Right cardiac atrium (tissue), 5 donors: ENCODE data around the gene EML2. TPM values are rescaled to one million over a fixed set of nuclear protein-coding genes. Genes with fewer than 3 reads are reported as not detected.
"Not testable (repeated sequence)": the region's sequence is repeated elsewhere in the genome, so short reads cannot be mapped to it uniquely, and the experiment has no call there.

Experiments
- ATAC-seq, 2 donors: fragments of 200-7000 bp; cut with Tn5 transposase; one replicate each; pipeline versions ENCODE4 v1.8.0 to v1.9.1; 2020; ENCODE audit warnings: moderate library complexity in 2 of 2, mild to moderate bottlenecking in 1 of 2
- DNase-seq, 3 donors: peaks; one replicate each; pipeline ENCODE4 v3.0.0-alpha.2; 2020
- H3K27ac ChIP-seq: one replicate; pipeline ENCODE4 v1.5.1; 2013; ENCODE audit warnings: mild to moderate bottlenecking, low read length, control low read depth, moderate library complexity
- H3K27me3 ChIP-seq: one replicate; pipeline ENCODE4 v1.6.1; 2013; ENCODE audit not compliant: control insufficient read depth, insufficient read depth
- H3K4me1 ChIP-seq: one replicate; pipeline ENCODE4 v1.6.1; 2013; ENCODE audit warnings: low read length; ENCODE audit not compliant: control insufficient read depth, insufficient read depth
- H3K4me3 ChIP-seq: one replicate; pipeline ENCODE4 v1.5.1; 2013; ENCODE audit warnings: low read length, control low read depth
- H3K9me3 ChIP-seq: one replicate; pipeline ENCODE4 v1.6.1; 2013; ENCODE audit warnings: low read length; ENCODE audit not compliant: control insufficient read depth
- WGBS: extraction: QIAGEN DNeasy Blood & Tissue Kit; methylation state at CpG from one replicate; pipeline ENCODE4 v1.1.7; 2013; 5-methylcytosine and 5-hydroxymethylcytosine counted together
- intact Hi-C, 4 donors: fragments of 100-400 bp; cut with DNase I; formaldehyde crosslinking; loops; one replicate each; pipeline versions ENCODE4 v1.11.0 to v1.14.0; 2022 to 2023
- polyA plus RNA-seq: library from polyadenylated mRNA; stranded (reverse); fragments of 200-250 nt; gene quantifications from one replicate; pipeline ENCODE4 v1.2.3, GENCODE V29; 2013
- total RNA-seq, 4 donors: library from RNA; stranded (reverse); fragmentation: NEBNext Ultra II Directional; extraction: Animal tissue kit (Norgen Biotek cat#: 25700); gene quantifications; one replicate each; pipeline ENCODE4 v1.2.1, GENCODE V29; 2021
- donor health status: healthy with polysubstance abuse.
- donor health status: DM: no; HTN: yes; CAD: no.
- donor health status: DM: no; HTN: no; CAD: no.
- donor health status: DM: no; HTN: yes; CAD: no; lungs with severe emphysema.
- donor health status: DM: yes; HTN: yes; CAD: no.

EML2 gene
- total and polyA plus RNA-seq, 5 donors, result 19.0 to 37.9 (median 31.6) TPM

DNA sequence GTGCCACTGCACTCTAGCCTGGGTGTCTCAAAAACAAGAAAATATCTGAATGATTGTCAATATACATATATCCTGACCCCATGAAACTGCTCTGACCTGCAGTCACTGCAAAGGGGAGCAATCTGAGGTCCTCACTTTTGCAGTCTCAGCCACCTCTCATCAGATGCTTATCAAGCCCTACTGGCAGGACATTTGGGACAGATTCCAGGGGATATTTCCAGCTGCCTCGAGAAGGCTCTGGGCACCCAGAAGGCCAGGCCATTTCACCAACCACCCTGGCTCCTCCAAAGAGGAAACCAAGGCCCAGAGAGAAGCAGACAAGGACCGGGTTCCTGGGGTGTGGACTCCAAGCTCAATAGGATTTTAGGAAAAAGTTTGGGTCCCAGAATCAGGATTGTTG is 2.3 kb downstream of the EML2 start:
- Histone ChIP-seq H3K4me3 (no peak overlapping the region), H3K9me3 (no peaks in the 10 kb centered on the region), H3K4me1 (peaks cover 2% of the 10 kb centered on the region), H3K27ac (no peak overlapping the region), H3K27me3 (no peaks in the 10 kb centered on the region)
- DNase-seq, result no peak
- no peak for ATAC-seq
- 57% methylated on average over 2 of the region's 2 CpGs for WGBS
- intact Hi-C loops, result no loop called here

- 98% methylated on average over 1 of the region's 1 CpG for WGBS
- ATAC-seq (no peak), DNase-seq (peak in 1 of 3 donors; percentile 9)
- Histone ChIP-seq H3K4me1 (no peaks in the 10 kb centered on the region), H3K27me3 (no peaks in the 10 kb centered on the region), H3K9me3 (no peaks in the 10 kb centered on the region), H3K4me3 (no peak overlapping the region), H3K27ac (no peak overlapping the region)
- intact Hi-C loops, result no loop called here
These were observed 2.9 kb downstream of the EML2 start for GRCh38 chr19:45636275-45636674.

- DNase-seq, result peak; percentile 81 to 90 (median 84)
- no peak overlapping the region for H3K4me3 ChIP-seq
- no peaks in the 10 kb centered on the region for H3K27me3 ChIP-seq
- no peak overlapping the region for H3K27ac ChIP-seq
- no peaks in the 10 kb centered on the region for H3K4me1 ChIP-seq
- 46% methylated on average over 27 of the region's 27 CpGs for WGBS
- ATAC-seq, result peak; percentile 90 to 95
- H3K9me3 ChIP-seq, result no peaks in the 10 kb centered on the region
- intact Hi-C loops, result no loop called here
These were observed 6.6 kb downstream of the EML2 start for GRCh38 chr19:45632468-45633196.

DNA sequence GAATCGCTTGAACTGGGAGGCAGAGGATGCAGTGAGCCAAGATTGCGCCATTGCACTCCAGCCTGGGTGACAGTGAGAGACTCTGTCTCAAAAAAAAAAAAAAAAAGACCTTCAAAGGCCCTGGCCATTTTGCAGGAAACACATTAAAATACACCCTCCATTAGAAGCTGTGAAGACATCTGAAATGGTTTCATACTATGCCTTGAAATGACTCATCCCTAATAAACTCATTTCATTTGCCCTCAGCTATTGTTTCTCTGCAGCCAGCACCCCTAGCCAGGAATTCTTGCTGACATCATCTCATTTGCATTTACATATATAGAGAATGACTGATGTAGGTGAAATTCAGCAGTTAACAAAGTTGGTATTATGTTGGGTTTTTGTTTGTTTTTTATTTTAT is 8.7 kb downstream of the EML2 start:
- DNase-seq, result no peak
- H3K27ac ChIP-seq, result no peak overlapping the region
- 95% methylated on average over 2 of the region's 2 CpGs for WGBS
- ATAC-seq, result no peak
- H3K27me3 ChIP-seq, result no peaks in the 10 kb centered on the region
- H3K9me3 ChIP-seq, result no peaks in the 10 kb centered on the region
- intact Hi-C loops, result no loop called here
- H3K4me3 ChIP-seq, result no peak overlapping the region
- H3K4me1 ChIP-seq, result no peaks in the 10 kb centered on the region

- no peak for ATAC-seq
These were observed 9.5 kb downstream of the EML2 start for GRCh38 chr19:45629704-45630103.

DNA sequence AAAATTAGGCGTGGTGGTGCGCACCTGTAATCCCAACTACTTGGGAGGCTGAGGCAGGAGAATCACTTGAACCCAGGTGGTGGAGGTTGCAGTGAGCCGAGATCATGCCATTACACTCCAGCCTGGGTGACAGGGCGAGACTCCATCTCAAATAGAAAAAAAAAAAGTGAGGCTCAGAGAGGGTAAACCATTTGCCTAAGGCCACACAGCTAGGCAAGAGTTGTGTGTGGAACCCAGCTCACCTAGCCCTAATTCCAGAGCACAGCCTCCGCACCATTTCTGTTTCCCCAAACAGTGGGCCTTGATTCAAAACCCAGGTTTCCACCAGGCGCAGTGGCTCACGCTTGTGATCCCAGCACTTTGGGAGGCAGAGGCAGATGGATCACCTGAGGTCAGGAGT is 11.0 kb downstream of the EML2 start:
- H3K27me3 ChIP-seq, DNase-seq, H3K9me3 ChIP-seq, H3K4me3 ChIP-seq, H3K27ac ChIP-seq, H3K4me1 ChIP-seq, ATAC-seq, intact Hi-C loops: not testable (repeated sequence)
- WGBS, result 98% methylated on average over 7 of the region's 7 CpGs

More at GRCh38 chr19:45629704-45630103, 9.5 kb downstream of the EML2 start:
- 89% methylated on average over 4 of the region's 4 CpGs for WGBS
- no peak for DNase-seq
- Histone ChIP-seq H3K27me3 (no peaks in the 10 kb centered on the region), H3K4me3 (no peak overlapping the region), H3K4me1 (no peaks in the 10 kb centered on the region), H3K9me3 (no peaks in the 10 kb centered on the region), H3K27ac (no peak overlapping the region)
- intact Hi-C loops, result no loop called here

GRCh38 chr19:45623984-45624383 is 15.2 kb downstream of the EML2 start:
- no peaks in the 10 kb centered on the region for H3K9me3 ChIP-seq
- no peak for ATAC-seq
- no peak overlapping the region for H3K4me3 ChIP-seq
- H3K4me1 ChIP-seq, result no peaks in the 10 kb centered on the region
- 94% methylated on average over 1 of the region's 1 CpG for whole genome bisulfite sequencing
- DNase-seq, result no peak
- intact Hi-C loops, result no loop called here
- H3K27me3 ChIP-seq, result no peaks in the 10 kb centered on the region
- H3K27ac ChIP-seq, result no peak overlapping the region

DNA sequence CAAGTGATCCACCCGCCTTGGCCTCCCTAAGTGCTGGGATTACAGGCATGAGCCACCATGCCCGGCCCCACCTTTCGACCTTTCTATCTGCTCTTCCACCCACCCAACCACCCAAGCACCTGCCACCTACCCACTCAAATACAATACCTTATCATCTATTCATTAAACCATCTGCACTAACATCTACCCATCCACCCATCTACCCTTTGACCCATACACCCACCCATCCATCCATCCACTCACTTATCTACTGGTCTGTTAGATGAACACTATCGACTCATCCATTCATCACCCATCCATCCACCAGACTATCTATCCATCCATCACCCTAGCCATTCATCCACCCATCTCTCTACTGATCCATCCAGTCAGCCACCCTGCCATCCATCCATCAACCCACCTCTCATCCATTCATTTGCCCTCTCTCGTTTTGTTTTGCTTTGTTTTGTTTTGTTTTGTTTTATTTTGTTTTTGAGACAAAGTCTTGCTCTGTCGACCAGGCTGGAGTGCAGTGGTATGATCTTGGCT is 17.2 kb downstream of the EML2 start:
- no peak for DNase-seq
- ATAC-seq, result no peak
- Histone ChIP-seq H3K27me3 (no peaks in the 10 kb centered on the region), H3K27ac (no peak overlapping the region), H3K4me1 (no peaks in the 10 kb centered on the region), H3K4me3 (no peak overlapping the region), H3K9me3 (no peaks in the 10 kb centered on the region)
- 88% methylated on average over 6 of the region's 6 CpGs for WGBS
- intact Hi-C loops, result no loop called here

DNA sequence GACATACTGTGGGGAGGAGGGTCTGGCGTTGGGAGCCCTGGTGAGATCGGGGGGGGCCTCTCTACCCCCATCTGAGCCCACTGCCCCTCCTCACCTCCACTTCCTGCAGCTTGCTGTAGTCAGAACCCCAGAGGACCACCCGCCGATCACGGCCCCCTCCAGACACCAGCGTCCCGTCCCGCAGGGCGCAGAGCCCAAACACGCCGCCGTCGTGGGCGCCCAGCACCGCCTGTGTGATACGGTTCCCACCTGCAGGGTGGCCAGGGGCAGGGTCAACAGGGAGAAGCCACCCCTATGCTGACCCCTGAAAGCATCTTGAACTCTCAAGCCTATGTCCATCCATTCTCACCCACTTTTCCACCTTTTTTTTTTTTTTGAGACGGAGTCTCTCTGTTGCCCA is 17.8 kb downstream of the EML2 start:
- H3K9me3 ChIP-seq, result no peaks in the 10 kb centered on the region
- whole genome bisulfite sequencing, result 91% methylated on average over 17 of the region's 17 CpGs
- ATAC-seq, result peak in 1 of 2 donors; percentile 31
- no peak for DNase-seq
- no peak overlapping the region for H3K4me3 ChIP-seq
- no peaks in the 10 kb centered on the region for H3K27me3 ChIP-seq
- intact Hi-C loops, result no loop called here
- H3K4me1 ChIP-seq, result no peaks in the 10 kb centered on the region
- H3K27ac ChIP-seq, result no peak overlapping the region

DNA sequence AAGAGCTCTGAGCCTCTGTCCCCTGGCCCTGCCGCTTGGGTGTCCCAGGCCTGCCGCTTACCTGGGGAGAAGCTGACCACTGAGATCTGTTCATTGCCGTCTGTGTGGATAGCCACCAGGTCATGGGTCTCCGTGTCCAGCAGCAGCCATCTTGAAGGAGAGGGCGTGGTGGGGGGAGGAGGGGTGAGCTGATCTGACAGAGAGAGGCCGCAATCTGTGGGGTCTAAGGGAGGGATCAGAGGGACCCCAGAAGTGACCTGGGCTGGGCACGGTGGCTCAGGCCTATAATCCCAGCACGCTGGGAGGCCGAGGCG is 22.5 kb downstream of the EML2 start:
- Histone ChIP-seq H3K4me3 (no peak overlapping the region), H3K27me3 (no peaks in the 10 kb centered on the region), H3K9me3 (no peaks in the 10 kb centered on the region), H3K4me1 (no peaks in the 10 kb centered on the region), H3K27ac (no peak overlapping the region)
- ATAC-seq (no peak), DNase-seq (no peak)
- intact Hi-C loops, result no loop called here
- 85% methylated on average over 10 of the region's 10 CpGs for WGBS

- H3K4me1 ChIP-seq, result no peaks in the 10 kb centered on the region
- H3K27ac ChIP-seq, result peak overlapping the region; percentile 67
- peak overlapping the region; percentile 27 for H3K4me3 ChIP-seq
- ATAC-seq (peak; percentile 95 to 96), DNase-seq (peak; percentile 90 to 93 (median 92))
- WGBS, result 38% methylated on average over 37 of the region's 37 CpGs
- intact Hi-C loops, result no loop called here
- no peaks in the 10 kb centered on the region for H3K27me3 ChIP-seq
- H3K9me3 ChIP-seq, result no peaks in the 10 kb centered on the region
These were observed 23.1 kb downstream of the EML2 start for GRCh38 chr19:45615795-45616703.
